Skeletal muscle satellite cell (primary cell): ENCODE data around the gene PTPRG.
A peak's percentile ranks its signal among the peaks of the same experiment; 100 is the strongest.

Experiments used
- H3K27me3 ChIP-seq: 2 replicates; pipeline ENCODE4 v1.7.0; 2013; ENCODE audit warnings: low read length; ENCODE audit not compliant: control insufficient read depth, insufficient read depth
- H3K36me3 ChIP-seq: 2 replicates; pipeline ENCODE4 v1.7.0; 2013; ENCODE audit warnings: mild to moderate bottlenecking, control low read depth, low read length; ENCODE audit not compliant: insufficient read depth
- H3K4me1 ChIP-seq: 2 replicates; pipeline ENCODE4 v1.7.0; 2013; ENCODE audit warnings: low read length; ENCODE audit not compliant: control insufficient read depth, insufficient read depth
- H3K4me2 ChIP-seq: 2 replicates; pipeline ENCODE4 v1.7.0; 2013; ENCODE audit warnings: mild to moderate bottlenecking, low read length
- H3K4me3 ChIP-seq: 2 replicates; pipeline ENCODE4 v1.7.0; 2013; ENCODE audit warnings: low read length
- H3K9ac ChIP-seq: 2 replicates; pipeline ENCODE4 v1.7.0; 2013; ENCODE audit warnings: mild to moderate bottlenecking, low read depth, low read length, moderate library complexity
- H3K9me3 ChIP-seq: replicated peaks from 2 replicates; pipeline ENCODE4 v1.7.0; 2013; ENCODE audit warnings: mild to moderate bottlenecking, control low read depth, low read length

Gene PTPRG

DNA sequence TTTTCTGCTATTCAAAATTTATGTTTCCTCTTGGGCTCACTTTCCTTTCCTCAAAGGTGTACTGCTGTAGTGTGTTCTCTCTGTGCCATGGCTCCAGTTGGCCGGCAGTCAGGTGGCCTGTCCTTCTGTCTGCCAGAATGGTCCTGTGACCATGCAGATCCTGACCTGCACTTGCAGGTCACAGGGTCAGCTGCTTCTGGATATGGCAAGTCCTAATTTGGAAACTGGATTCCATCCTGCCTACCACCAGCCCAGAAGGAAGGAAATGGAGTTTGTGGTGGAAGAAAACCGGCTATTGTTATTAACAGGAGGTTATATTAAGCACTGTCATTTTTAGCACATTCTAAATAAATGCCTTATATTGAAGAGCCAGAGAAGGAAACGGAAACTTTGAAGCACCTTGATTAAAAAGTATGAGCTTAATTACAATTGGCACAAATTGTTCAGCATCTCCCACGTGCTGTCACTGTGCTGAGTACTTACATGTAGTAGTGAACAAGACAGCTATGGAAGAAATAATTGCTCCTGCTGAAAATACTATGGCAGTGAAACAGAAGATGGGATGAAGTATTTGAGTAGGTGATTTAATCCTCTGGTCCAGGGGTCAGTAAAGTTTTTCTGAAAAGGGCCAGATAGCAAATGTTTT, 362.8 kb downstream of the PTPRG start:
- H3K9ac ChIP-seq: no peak overlapping the region

DNA sequence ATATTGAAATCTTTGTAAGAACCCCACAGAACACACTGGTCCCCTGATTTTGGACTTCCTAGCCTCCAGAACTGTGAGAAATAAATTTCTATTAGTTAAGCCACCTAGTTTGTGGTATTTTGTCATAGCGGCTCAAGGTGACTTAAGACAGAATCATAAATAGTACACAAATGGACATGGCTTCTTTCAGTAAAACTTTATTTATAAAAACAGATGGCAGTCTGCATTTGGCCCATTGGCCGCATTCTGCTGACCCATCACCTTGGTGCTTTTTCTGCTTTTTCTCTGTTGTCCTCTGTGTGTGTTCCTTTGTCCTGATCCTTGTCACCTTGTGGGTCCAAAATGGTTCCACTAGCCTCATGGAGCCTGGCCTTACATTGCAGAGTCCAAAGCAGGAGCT, 363.6 kb downstream of the PTPRG start:
- H3K4me3 ChIP-seq: no peak overlapping the region
- H3K4me2 ChIP-seq: no peak overlapping the region
- no peaks in the 10 kb centered on the region for H3K36me3 ChIP-seq
- no peak overlapping the region for H3K9ac ChIP-seq
- H3K4me1 ChIP-seq: peaks cover 16% of the 10 kb centered on the region
- no peaks in the 10 kb centered on the region for H3K9me3 ChIP-seq
- H3K27me3 ChIP-seq: no peaks in the 10 kb centered on the region

More for the DNA sequence above, 362.8 kb downstream of the PTPRG start:
- no peaks in the 10 kb centered on the region for H3K9me3 ChIP-seq
- H3K4me1 ChIP-seq: peaks cover 16% of the 10 kb centered on the region
- H3K27me3 ChIP-seq: no peaks in the 10 kb centered on the region
- no peak overlapping the region for H3K4me2 ChIP-seq
- H3K4me3 ChIP-seq: no peak overlapping the region
- H3K36me3 ChIP-seq: no peaks in the 10 kb centered on the region

DNA sequence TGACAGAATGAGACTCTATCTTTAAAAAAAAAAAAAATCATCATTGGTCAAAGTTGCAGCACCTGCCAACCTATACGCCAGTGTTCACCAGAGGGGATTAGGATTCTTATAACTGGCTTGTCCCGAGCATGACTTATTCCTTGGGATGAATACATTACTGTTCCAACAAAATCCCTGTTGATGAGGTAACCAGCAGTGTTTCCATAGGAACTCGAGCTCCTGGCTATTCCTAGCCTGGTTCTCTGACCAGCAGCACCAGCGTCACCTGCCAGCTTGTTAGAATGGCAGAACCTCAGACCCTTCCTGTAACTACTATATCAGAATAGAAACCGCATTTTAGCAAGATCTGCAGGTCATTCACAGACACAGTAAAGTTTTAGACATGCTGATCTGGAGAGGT, 364.4 kb downstream of the PTPRG start:
- Histone ChIP-seq H3K4me3 (no peak overlapping the region), H3K36me3 (no peaks in the 10 kb centered on the region), H3K4me2 (no peak overlapping the region), H3K27me3 (no peaks in the 10 kb centered on the region), H3K4me1 (peaks cover 16% of the 10 kb centered on the region), H3K9me3 (no peaks in the 10 kb centered on the region), H3K9ac (no peak overlapping the region)

DNA sequence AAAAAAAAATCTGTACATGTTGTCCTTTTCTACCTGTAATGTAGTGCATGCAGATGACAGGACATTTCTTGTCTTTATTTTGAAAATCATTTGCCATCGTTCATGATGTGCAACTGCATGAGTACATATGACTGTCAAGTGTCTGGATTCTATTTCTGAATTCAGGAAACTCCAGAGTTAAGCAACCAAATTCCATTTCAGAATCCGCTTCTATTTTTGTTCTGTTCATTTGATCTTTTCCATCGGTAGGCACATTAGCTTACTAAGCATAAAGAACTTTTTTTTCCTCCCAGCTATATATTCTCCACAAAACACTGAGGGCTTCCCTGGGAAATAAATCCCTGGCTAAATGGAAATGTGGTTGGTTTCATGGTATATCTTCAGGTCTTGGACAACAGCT, 365.6 kb downstream of the PTPRG start:
- peaks cover 16% of the 10 kb centered on the region for H3K4me1 ChIP-seq
- no peak overlapping the region for H3K4me3 ChIP-seq
- peak overlapping the region; percentile 43 for H3K9ac ChIP-seq
- no peaks in the 10 kb centered on the region for H3K27me3 ChIP-seq
- no peaks in the 10 kb centered on the region for H3K36me3 ChIP-seq
- H3K9me3 ChIP-seq: no peaks in the 10 kb centered on the region
- peak overlapping the region; percentile 27 for H3K4me2 ChIP-seq

DNA sequence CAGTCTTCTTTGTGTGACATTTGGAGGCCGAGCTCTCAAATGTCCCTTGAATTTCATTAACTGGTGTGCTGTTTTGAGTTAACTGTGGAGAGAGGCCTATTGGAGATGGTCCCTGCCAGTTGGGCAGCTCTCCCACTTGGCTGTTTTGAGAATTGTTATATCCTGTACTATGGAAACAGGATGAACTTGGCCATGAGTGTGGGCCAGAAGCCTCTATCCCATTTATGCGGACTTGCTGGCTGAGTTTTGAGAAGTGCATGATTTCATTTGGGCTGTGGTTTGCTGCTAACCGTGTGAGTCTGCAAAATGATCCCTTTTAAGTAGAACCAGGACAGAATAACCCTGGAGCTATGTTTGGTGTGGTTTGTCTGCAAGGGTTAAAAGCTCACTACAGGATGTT, 366.0 kb downstream of the PTPRG start:
- Histone ChIP-seq H3K27me3 (no peaks in the 10 kb centered on the region), H3K4me3 (no peak overlapping the region), H3K4me1 (peaks cover 16% of the 10 kb centered on the region), H3K36me3 (no peaks in the 10 kb centered on the region), H3K4me2 (peak overlapping the region; percentile 27), H3K9me3 (no peaks in the 10 kb centered on the region), H3K9ac (peak overlapping the region; percentile 43)

DNA sequence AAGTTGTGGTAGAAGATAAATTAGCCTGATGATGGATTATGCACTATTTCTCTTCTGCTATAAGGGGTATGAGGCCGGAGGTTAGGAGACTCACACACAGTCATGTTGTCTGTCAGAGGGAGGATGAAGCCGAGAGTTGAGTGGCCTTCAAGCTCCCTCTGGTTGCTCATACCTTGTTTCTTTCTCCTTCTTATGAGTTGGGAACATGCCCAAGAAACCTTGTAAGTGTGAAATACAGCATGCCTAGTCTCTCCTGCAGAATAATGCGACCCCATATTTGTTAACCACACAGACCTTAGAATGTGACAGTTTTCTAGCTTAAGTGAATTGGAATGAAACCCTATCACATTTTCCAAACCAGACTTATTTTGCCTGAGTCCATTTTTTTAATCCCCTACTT, 366.7 kb downstream of the PTPRG start:
- Histone ChIP-seq H3K4me2 (no peak overlapping the region), H3K4me3 (no peak overlapping the region), H3K36me3 (no peaks in the 10 kb centered on the region), H3K9me3 (no peaks in the 10 kb centered on the region), H3K27me3 (no peaks in the 10 kb centered on the region), H3K9ac (no peak overlapping the region), H3K4me1 (peaks cover 16% of the 10 kb centered on the region)

DNA sequence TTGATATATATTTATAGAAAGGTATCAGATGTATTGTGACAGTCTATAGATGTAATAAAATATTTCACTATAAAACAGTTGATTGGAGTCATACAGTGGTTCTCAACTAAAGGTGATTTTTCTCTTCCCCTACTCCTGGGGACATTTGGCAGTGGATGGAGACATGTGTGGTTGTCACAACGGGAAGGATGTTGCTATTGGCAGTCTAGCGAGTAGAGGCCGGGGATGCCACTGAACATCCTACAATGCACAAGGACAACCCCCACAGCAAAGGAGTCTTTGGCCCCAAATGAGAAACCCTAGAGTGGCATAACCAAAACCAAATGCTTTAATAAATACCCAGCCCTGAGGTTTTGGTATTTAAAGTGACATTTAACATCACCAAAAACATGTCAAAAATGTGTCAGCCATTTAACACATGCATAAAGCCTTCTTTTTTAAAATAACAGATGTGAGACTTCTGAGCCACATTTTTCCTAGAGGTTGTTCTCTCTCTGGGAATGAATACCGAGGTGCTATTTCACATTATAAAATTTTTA, 367.5 kb downstream of the PTPRG start:
- Histone ChIP-seq H3K4me3 (no peak overlapping the region), H3K4me2 (no peak overlapping the region), H3K9ac (no peak overlapping the region), H3K9me3 (no peaks in the 10 kb centered on the region), H3K36me3 (no peaks in the 10 kb centered on the region), H3K27me3 (no peaks in the 10 kb centered on the region), H3K4me1 (peaks cover 16% of the 10 kb centered on the region)

DNA sequence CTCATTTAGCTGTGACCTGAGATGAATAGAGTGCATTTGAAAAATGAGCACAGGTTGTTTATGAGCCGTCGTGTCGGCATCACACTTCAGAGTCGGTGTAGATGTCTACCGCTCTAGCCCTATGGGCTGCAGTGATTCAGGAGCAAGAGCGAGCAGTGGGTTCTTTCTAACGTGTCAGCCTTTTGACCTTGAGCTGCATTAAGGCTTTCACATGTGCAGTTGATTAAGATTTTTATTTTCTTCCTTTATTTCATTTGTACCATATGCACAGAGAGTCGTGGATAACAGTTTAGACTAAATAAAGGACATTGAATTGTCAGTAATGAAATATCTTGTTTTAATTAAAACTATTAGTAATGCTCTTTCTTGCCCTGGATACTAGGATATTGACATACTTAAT, 368.2 kb downstream of the PTPRG start:
- H3K4me3 ChIP-seq: no peak overlapping the region
- H3K4me1 ChIP-seq: peaks cover 16% of the 10 kb centered on the region
- no peaks in the 10 kb centered on the region for H3K36me3 ChIP-seq
- H3K27me3 ChIP-seq: no peaks in the 10 kb centered on the region
- H3K9ac ChIP-seq: no peak overlapping the region
- no peak overlapping the region for H3K4me2 ChIP-seq
- H3K9me3 ChIP-seq: no peaks in the 10 kb centered on the region

DNA sequence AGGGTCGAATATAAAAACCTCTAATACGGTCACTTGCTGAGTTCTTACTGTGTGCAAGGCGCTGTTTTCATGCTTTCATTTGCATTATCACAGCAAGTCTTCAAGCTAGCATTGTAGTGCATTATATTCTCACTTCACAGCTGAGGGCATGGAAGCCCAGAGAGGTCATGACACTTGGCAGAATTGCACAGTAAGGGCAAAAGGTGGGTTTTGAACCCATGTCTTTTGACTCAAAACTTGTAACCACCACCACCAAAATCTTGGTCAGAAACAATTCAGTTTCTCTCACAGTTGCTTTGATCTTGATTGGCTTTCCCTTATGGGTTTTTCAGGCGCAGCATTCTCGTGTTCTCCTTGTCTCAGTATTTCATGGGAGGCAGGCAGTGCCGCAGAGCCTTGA, 371.1 kb downstream of the PTPRG start:
- H3K4me3 ChIP-seq: no peak overlapping the region
- no peak overlapping the region for H3K9ac ChIP-seq
- H3K27me3 ChIP-seq: no peaks in the 10 kb centered on the region
- H3K9me3 ChIP-seq: no peaks in the 10 kb centered on the region
- no peaks in the 10 kb centered on the region for H3K36me3 ChIP-seq
- H3K4me1 ChIP-seq: peaks cover 6% of the 10 kb centered on the region
- no peak overlapping the region for H3K4me2 ChIP-seq

DNA sequence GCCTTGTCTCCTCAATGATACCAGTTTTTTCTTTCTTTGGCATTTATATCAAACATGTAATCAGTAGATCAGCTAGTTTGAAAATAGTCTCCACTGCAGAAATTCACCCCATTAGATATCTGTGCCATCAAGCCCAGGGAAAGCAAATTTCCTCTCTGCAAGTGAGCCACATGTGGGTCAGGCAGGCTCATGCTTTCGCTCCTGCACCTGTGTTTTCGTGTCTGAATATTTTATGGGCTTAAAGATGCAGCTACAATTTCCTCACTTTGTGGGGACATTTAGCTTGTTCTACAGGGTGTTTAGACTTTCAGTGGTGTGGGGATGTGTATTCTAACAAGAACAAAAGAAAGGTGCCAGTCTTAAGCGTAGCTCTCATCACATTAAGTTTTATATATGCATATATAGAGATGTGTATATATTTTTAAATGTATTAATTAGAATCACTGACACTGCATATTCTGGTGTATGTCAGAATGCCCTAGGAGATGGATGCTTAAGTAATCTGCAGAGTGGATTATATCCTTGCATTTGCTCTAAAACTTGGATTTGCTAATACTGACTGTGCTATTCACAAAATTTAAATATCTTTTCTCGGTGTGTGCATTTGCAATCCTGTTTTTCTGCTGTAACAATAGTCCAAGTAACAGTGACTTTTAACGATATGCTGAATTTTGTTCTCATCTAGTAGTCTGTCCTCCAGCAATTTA, 372.6 kb downstream of the PTPRG start:
- Histone ChIP-seq H3K9ac (no peak overlapping the region), H3K4me1 (peaks cover 7% of the 10 kb centered on the region), H3K27me3 (no peaks in the 10 kb centered on the region), H3K36me3 (no peaks in the 10 kb centered on the region), H3K4me2 (no peak overlapping the region), H3K9me3 (no peaks in the 10 kb centered on the region), H3K4me3 (no peak overlapping the region)

DNA sequence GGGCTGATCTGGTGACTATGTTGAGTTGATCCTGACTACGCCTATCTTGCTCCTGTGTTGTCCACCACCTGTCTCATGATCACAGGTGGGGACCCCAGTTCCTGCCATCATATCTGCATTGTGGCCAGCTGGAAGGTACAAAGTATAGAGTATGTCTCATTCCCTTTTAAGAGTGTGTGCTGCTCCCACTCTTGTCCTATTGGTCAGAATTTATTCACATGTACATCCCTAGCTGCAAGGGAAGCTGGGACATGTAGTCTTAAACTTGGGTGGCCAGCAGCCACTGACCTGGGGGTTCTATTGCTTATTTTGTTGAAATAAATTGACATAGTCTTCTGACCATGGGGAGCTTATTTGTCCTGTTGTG, 373.1 kb downstream of the PTPRG start:
- Histone ChIP-seq H3K27me3 (no peaks in the 10 kb centered on the region), H3K36me3 (no peaks in the 10 kb centered on the region), H3K9me3 (no peaks in the 10 kb centered on the region), H3K4me1 (peaks cover 7% of the 10 kb centered on the region), H3K4me2 (no peak overlapping the region), H3K4me3 (no peak overlapping the region), H3K9ac (no peak overlapping the region)

DNA sequence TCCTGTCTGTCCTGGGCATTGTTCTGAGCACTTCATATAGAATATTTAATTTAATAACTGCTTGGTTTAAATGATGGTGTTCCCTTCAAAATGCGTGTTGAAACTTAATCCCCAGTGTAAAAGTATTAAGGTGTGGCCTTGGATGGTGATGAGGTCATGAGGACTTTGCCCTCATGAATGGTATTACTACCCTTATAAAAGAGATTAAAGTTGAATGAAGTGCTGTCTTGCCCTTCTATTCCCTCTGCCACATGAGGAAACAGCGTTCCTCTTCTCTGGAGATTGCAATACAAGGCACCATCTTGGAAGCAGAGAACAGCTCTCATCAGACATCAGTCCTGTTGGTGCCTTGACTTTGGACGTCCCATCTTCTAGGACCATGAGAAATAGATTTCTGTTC, 374.4 kb downstream of the PTPRG start:
- peaks cover 7% of the 10 kb centered on the region for H3K4me1 ChIP-seq
- no peaks in the 10 kb centered on the region for H3K9me3 ChIP-seq
- H3K4me3 ChIP-seq: no peak overlapping the region
- H3K27me3 ChIP-seq: no peaks in the 10 kb centered on the region
- H3K4me2 ChIP-seq: no peak overlapping the region
- no peak overlapping the region for H3K9ac ChIP-seq
- no peaks in the 10 kb centered on the region for H3K36me3 ChIP-seq
